ENCODE data around the gene PDZRN3.

- no peak for TF ChIP-seq ZNF816 (CRISPR knock-in tag; IDR thresholded peaks at IDR 0.05; ENCODE audit: borderline replicate concordance)
- TF ChIP-seq ZNF274 (CRISPR knock-in tag; IDR thresholded peaks at IDR 0.05), result no peak
- no peak for TF ChIP-seq CTCF (CRISPR knock-in tag; IDR thresholded peaks at IDR 0.05)
- no peak for TF ChIP-seq ZFYVE20 (CRISPR knock-in tag; IDR thresholded peaks at IDR 0.05; ENCODE audit: borderline replicate concordance, low read depth)
- TF ChIP-seq EZH2 (conservative IDR thresholded peaks at IDR 0.05; ENCODE audit: low read depth, low read length), result no peak
- no peak for TF ChIP-seq RFX5 (IDR thresholded peaks at IDR 0.05; ENCODE audit: low read depth, low read length)
- TF ChIP-seq FOXM1 (CRISPR knock-in tag; IDR thresholded peaks at IDR 0.05), result no peak
- no peak for TF ChIP-seq NR1H2 (CRISPR knock-in tag; IDR thresholded peaks at IDR 0.05; ENCODE audit: borderline replicate concordance, low read depth)
- no peak for TF ChIP-seq TRAFD1 (CRISPR knock-in tag; IDR thresholded peaks at IDR 0.05; ENCODE audit: borderline replicate concordance)
- no peak for TF ChIP-seq ZNF768 (CRISPR knock-in tag; IDR thresholded peaks at IDR 0.05)
- no peak for TF ChIP-seq UBTF (CRISPR knock-in tag; IDR thresholded peaks at IDR 0.05)
- no peak for TF ChIP-seq POLR2A (IDR thresholded peaks at IDR 0.05; ENCODE audit: insufficient read depth in 1 of 2, low read depth in 2 of 2, low read length in 2 of 2)
- TF ChIP-seq ZNF547 (CRISPR knock-in tag; IDR thresholded peaks at IDR 0.05), result no peak
- TF ChIP-seq PBX3 (CRISPR knock-in tag; IDR thresholded peaks at IDR 0.05; ENCODE audit: borderline replicate concordance), result no peak
Measured at GRCh38 chr3:73540969-73541740, 83.6 kb downstream of the PDZRN3 start.

Data from HepG2 (cell line).